ENCODE measurements around the gene TASOR2.

TASOR2 gene

GRCh38 chr10:5684971-5685763, 529 bp downstream of the TASOR2 start:
- peaks cover 13% of the 10 kb centered on the region for H3K4me1 ChIP-seq (ENCODE audit: insufficient read depth, poor library complexity, severe bottlenecking)
- H3K36me3 ChIP-seq (ENCODE audit: low read depth), result 0 out of 2 replicates have a peak, but pooled peaks cover 1% of the 10 kb centered on the region
- no peak for DNase-seq (ENCODE audit: low spot score)
- peak overlapping the region; percentile 59 for H3K27ac ChIP-seq (ENCODE audit: poor library complexity, severe bottlenecking)
- ATAC-seq (ENCODE audit: low read depth), result peak; percentile 61
- H3K9me3 ChIP-seq (ENCODE audit: severe bottlenecking), result no peaks in the 10 kb centered on the region
- H3K4me3 ChIP-seq (ENCODE audit: severe bottlenecking), result peak overlapping the region; percentile 77
- H3K27me3 ChIP-seq (ENCODE audit: insufficient read depth, poor library complexity, severe bottlenecking), result no peaks in the 10 kb centered on the region
- TF ChIP-seq CTCF (IDR thresholded peaks at IDR 0.05; ENCODE audit: poor library complexity, severe bottlenecking), result peak; percentile 80

GRCh38 chr10:5685764-5686240, 1.2 kb downstream of the TASOR2 start:
- Histone ChIP-seq H3K4me3 (ENCODE audit: severe bottlenecking) (peak overlapping the region; percentile 77), H3K4me1 (ENCODE audit: insufficient read depth, poor library complexity, severe bottlenecking) (peaks cover 18% of the 10 kb centered on the region), H3K27ac (ENCODE audit: poor library complexity, severe bottlenecking) (peak overlapping the region; percentile 59), H3K9me3 (ENCODE audit: severe bottlenecking) (no peaks in the 10 kb centered on the region), H3K27me3 (ENCODE audit: insufficient read depth, poor library complexity, severe bottlenecking) (no peaks in the 10 kb centered on the region), H3K36me3 (ENCODE audit: low read depth) (0 out of 2 replicates have a peak, but pooled peaks cover 3% of the 10 kb centered on the region)
- TF ChIP-seq CTCF (IDR thresholded peaks at IDR 0.05; ENCODE audit: poor library complexity, severe bottlenecking), result peak; percentile 56
- DNase-seq (ENCODE audit: low spot score) (no peak), ATAC-seq (ENCODE audit: low read depth) (peak; percentile 19; the same call in 2 of the 3 replicates)

- Histone ChIP-seq H3K4me3 (ENCODE audit: severe bottlenecking) (no peak overlapping the region), H3K27me3 (ENCODE audit: insufficient read depth, poor library complexity, severe bottlenecking) (no peaks in the 10 kb centered on the region), H3K9me3 (ENCODE audit: severe bottlenecking) (no peaks in the 10 kb centered on the region), H3K36me3 (ENCODE audit: low read depth) (0 out of 2 replicates have a peak, but pooled peaks cover 3% of the 10 kb centered on the region), H3K4me1 (ENCODE audit: insufficient read depth, poor library complexity, severe bottlenecking) (peaks cover 29% of the 10 kb centered on the region), H3K27ac (ENCODE audit: poor library complexity, severe bottlenecking) (no peak overlapping the region)
- DNase-seq (ENCODE audit: low spot score) (no peak), ATAC-seq (ENCODE audit: low read depth) (no peak)
- no peak for TF ChIP-seq CTCF (IDR thresholded peaks at IDR 0.05; ENCODE audit: poor library complexity, severe bottlenecking)
Measured at GRCh38 chr10:5688587-5688986, 3.9 kb downstream of the TASOR2 start.

DNA sequence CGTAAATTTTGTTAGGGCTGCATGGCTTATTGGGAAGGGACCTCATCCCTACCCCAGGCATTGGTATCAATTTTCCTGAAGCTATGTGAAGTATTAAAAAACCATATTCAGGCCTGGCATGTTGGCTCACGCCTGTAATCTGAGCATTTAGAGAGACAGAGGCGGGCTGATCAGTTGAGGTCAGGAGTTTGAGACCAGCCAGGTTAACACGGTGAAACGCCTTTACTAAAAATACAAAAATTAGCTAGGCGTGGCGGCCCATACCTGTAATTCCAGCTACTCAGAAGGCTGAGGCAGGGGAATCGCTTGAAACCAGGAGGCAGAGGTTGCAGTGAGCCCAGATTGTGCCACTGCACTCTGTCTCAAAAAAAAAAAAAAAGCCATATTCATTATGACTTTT, 7.1 kb downstream of the TASOR2 start:
- no peak for DNase-seq (ENCODE audit: low spot score)
- H3K4me3 ChIP-seq (ENCODE audit: severe bottlenecking), result peak overlapping the region; percentile 35
- H3K36me3 ChIP-seq (ENCODE audit: low read depth), result peaks cover 3% of the 10 kb centered on the region; the same call in 1 of the 2 replicates

More for the DNA sequence above, 7.1 kb downstream of the TASOR2 start:
- Histone ChIP-seq H3K27me3 (ENCODE audit: insufficient read depth, poor library complexity, severe bottlenecking) (no peaks in the 10 kb centered on the region), H3K9me3 (ENCODE audit: severe bottlenecking) (no peaks in the 10 kb centered on the region), H3K4me1 (ENCODE audit: insufficient read depth, poor library complexity, severe bottlenecking) (peaks cover 20% of the 10 kb centered on the region), H3K27ac (ENCODE audit: poor library complexity, severe bottlenecking) (peak overlapping the region; percentile 30)
- peak; percentile 69 for ATAC-seq (ENCODE audit: low read depth)
- TF ChIP-seq CTCF (IDR thresholded peaks at IDR 0.05; ENCODE audit: poor library complexity, severe bottlenecking), result no peak

Data from RWPE2 (cell line).